HL-60/S4 treated with phorbol 12-myristate 13-acetate at 8.2 ng/mL for 4 days and 3 days (cell line): ENCODE results near the gene PCP4L1.
"Not testable (repeated sequence)": the region's sequence is repeated elsewhere in the genome, so short reads cannot be mapped to it uniquely, and the experiment has no call there.

Experiments
- in situ Hi-C: fragments of 300-500 bp; cut with MboI; formaldehyde crosslinking; loops from 2 replicates; pipeline ENCODE4 v1.15.0; 2022; ENCODE audit warnings: low sequenced_read_pairs

PCP4L1 gene

GRCh38 chr1:161227196-161227871, 31.2 kb upstream of the PCP4L1 start:
- in situ Hi-C loops: no loop called here

- in situ Hi-C loops: no loop called here
These were observed 30.5 kb upstream of the PCP4L1 start for GRCh38 chr1:161228032-161228431.

DNA sequence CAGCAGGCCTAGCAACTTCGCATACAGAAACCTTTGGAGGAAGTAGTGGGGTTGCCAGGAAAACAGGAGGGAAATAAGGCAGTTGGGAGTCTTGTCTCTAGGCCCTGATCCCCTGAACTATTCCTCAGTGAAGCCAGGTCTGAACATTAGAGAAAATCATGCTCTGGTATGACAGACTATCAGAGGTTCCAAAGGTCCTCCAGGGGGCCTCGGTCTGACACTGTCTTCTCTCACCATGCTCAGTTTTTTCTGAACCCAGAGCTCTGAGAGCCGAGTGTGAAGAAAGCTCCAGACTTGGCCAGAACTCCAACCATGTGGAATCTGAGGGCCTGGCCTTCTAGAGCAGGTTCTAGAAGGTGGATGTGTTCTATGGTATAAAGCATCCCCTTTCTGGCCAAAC, 28.6 kb upstream of the PCP4L1 start:
- in situ Hi-C loops: no loop called here

GRCh38 chr1:161230762-161231161, 27.8 kb upstream of the PCP4L1 start:
- in situ Hi-C loops: no loop called here

- in situ Hi-C loops: no loop called here
These were observed 25.4 kb upstream of the PCP4L1 start for GRCh38 chr1:161233102-161233501.

GRCh38 chr1:161235957-161236775, 22.4 kb upstream of the PCP4L1 start:
- in situ Hi-C loops: no loop called here

GRCh38 chr1:161238039-161238473, 20.5 kb upstream of the PCP4L1 start, which contains the start of gene NR1I3:
NR1I3 (minus strand) TSS chr1:161238203; CDS start chr1:161236565, 1,638 bp downstream.
- in situ Hi-C loops: no loop called here

DNA sequence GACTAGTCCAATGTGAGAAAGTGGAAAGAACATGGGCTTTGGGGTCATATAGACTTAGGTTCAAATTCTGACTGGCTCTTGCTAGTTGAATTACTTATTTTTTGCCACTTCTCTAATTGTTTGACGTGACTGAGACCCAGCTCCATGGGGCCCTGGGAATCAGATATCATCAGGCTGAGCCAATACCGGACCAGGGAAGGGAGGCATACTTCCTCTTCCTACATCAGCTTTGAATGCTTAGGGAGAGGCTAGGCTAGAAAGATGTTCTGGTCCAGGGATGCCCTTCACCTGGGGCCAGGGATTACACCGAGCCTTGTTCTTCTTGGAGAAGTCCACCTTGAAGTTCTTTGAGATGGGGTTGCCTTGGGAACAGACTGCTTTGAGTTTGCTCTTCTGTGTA, 16.9 kb upstream of the PCP4L1 start:
- in situ Hi-C loops: no loop called here

- in situ Hi-C loops: no loop called here
These were observed 16.2 kb upstream of the PCP4L1 start for GRCh38 chr1:161242313-161242712.

DNA sequence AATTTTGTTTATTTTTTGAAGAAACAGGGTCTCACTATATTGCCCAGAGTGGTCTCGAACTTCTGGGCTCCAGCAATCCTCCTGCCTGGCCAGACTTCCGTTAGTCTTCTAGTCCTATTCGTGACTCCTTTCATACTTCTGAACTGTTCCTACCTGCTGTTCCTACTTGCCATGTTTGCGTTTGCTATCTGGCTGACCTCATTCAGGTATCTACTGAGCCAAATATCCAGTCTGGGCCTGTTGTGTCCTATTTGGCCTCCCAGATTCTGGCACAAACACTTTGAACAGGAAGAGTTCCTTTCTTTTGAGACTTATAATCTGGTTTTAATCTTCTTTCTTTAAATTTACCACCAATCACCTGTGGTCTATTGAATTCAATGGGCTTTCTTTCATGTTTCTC, 13.7 kb upstream of the PCP4L1 start:
- in situ Hi-C loops: no loop called here

DNA sequence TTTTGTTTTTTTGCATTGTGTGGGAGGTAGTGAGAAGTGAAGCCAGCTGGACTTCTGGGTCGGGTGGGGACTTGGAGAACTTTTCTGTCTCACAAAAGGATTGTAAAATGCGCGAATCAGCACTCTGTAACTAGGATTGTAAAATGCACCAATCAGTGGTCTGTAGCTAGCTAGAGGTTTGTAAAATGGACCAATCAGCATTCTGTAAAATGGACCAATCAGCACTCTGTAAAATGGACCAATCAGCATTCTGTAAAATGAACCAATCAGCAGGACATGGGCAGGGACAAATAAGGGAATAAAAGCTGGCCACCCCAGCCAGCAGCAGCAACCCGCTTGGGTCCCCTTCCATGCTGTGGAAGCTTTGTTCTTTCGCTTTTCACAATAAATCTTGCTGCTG, 8.4 kb upstream of the PCP4L1 start:
- in situ Hi-C loops: not testable (repeated sequence)

DNA sequence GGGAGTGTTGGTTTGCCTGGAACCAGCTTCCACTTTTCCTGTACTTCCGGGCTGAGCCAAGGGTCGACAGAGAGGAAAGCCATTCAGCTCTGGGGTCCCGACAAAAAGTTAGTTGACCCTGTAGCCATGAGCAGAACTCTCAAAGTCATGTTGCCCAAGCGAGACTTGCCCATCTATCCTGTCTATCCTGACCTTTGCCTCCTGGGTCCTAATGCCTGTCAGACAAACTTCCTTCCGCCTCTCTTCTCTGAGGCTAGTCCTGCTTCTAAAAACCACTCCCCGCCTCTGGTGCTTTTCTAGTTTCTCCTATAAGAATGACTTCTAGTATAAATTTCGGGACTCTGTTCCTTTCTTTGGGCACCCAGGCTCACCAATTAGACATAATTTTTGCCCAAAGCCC, 7.7 kb upstream of the PCP4L1 start:
- in situ Hi-C loops: no loop called here

GRCh38 chr1:161251579-161251978, 7.0 kb upstream of the PCP4L1 start:
- in situ Hi-C loops: no loop called here

GRCh38 chr1:161255302-161255701, 3.2 kb upstream of the PCP4L1 start:
- in situ Hi-C loops: not testable (repeated sequence)

DNA sequence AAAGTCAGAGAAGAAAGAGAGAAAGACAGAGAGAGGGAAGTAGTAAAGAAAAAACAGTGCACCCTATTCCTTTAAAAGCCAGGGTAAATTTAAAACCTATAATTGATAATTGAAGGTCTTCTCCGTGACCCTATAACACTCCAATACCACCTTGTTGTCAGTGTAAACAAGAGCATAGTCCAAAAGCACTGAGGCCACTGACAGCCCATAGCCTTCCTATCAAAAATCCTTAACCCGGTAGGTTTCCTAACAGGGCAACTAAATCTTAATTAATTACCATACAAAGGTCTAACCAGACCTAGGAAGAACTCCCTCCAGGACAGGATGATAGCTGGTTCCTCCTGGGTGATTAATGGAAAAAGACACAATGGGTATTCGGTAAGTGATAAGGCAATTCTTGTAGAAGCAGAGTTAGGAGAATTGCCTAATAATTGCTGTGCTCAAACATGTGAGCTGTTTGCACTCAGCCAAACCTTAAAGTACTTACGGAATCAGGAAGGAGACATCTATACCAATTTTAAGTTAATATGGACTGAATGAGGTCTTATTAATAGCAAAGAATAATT, 2.5 kb upstream of the PCP4L1 start:
- in situ Hi-C loops: not testable (repeated sequence)

GRCh38 chr1:161257109-161257508, 1.4 kb upstream of the PCP4L1 start:
- in situ Hi-C loops: not testable (repeated sequence)

GRCh38 chr1:161259345-161259702, 779 bp downstream of the PCP4L1 start:
- in situ Hi-C loops: no loop called here

DNA sequence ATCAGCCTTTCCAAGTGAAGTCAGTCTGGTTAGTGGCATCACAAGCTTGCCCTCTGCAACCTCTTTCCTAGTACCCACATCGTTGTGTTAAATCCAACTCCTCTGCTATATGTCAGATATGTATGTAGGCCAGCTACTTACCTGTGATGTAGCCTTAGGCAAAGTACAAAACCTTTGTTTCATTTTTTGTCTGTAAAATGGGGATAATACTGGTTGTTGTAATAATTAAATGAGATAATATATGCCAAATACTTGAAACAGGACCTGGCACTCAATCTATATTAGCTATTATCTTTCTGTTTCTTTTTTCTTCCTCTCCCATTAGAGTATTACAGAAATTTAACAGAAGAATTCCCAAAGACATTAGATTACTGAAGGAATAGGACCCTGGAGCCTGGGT, 1.2 kb downstream of the PCP4L1 start:
- in situ Hi-C loops: no loop called here

DNA sequence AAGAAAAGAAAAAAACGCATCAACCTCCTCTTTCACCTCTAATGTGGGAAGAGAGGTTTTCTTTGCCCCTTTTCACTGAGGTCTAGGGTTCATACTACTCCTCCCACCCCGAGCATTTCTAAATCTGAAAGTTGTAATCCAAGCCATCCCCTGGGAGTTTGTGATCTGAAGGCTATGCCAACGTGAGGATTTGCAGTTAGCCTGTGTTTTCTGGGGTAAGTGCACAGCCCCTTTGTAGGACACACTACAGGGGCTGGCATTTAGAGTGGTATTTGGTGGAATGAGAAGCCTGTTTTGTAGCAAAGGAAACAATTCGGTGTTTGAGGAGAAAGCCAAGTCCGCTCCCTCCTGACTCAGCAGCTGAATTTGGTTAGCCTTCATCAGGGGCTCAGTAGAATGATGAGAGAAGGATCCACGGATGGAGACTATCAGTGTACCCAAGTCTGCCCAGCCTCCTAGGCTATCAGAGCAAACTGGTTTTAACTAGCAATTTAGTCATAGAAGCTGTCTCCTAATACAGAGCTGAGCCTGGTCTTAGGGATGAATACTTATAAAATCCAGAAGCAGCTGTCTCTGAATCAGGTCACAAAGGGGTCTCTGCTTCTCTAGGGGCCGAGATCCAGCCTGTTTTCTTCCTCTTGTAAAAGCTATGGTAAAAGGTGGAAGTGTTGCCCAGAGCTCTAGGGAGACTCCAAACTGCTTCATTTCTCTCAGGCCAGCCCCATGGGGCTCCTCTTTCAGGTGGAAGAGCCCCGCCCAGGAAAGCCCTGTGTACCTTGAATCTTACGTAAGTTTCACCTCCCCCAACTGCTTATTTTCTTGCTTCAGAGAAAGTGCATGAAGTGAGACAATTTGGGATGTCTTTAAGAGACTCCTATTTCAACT, 2.1 kb downstream of the PCP4L1 start:
- in situ Hi-C loops: no loop called here

DNA sequence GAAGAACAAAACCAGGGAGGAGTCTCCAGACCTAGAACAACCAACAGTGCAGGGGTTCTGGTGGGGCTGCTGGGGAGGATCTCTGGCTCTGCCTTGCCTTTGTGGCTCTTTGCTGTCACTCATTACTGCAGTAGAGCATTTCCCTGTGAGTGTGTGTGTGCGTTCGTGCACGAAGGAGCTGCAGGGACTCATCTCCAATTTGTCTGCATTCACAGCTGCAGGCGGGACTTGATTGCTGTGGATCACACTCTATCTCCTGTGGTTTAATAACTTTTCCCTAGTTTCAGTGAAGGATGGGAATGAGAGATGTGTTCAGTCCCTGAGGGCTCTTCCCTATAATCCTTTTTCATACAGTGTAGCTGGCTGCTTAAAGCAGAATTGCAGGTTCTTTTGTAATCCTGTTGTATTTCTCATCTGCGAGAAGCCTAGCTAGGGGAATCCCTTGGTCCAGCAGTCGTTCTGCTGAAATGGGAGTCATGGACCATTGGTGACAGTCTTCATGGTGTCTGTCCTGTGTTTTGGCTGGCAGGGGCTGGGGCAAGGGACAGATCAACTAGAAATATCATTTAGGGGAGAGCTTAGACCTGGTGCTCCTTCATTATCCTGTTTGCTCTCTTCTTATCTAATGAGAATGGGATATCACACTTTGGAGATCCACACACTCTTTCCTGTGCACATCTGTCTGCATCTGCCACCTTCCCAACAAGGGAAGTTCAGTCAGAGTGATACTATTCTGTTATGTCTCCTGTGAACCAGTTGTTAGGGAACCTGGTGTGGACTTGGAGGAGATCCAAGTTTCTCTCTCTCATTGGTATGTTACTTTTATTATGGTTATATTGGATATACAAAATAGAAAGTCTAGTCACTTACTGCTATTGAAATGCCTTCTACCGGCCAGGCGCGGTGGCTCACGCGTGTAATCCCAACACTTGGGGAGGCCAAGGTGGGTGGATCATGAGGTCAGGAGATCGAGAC, 3.0 kb downstream of the PCP4L1 start:
- in situ Hi-C loops: no loop called here
